COR-L47 (cell line): ENCODE data around the gene NPBWR2.
"Not testable (repeated sequence)": the region's sequence is repeated elsewhere in the genome, so short reads cannot be mapped to it uniquely, and the experiment has no call there.

ENCODE experiments used
- DNase-seq: peaks from one replicate; lab custom pipeline; 2025; lab: John Stamatoyannopoulos, UW

Gene NPBWR2

GRCh38 chr20:64119301-64119680, 11.9 kb upstream of the NPBWR2 start:
- no peak for DNase-seq

GRCh38 chr20:64117432-64117777, 10.0 kb upstream of the NPBWR2 start:
- not testable (repeated sequence) for DNase-seq

GRCh38 chr20:64116541-64117431, 9.4 kb upstream of the NPBWR2 start:
- DNase-seq = no peak

GRCh38 chr20:64116016-64116415, 8.7 kb upstream of the NPBWR2 start:
- DNase-seq = no peak

GRCh38 chr20:64115171-64115911, 8.0 kb upstream of the NPBWR2 start:
- peak; percentile 41 for DNase-seq

GRCh38 chr20:64114356-64114971, 7.1 kb upstream of the NPBWR2 start:
- no peak for DNase-seq

- no peak for DNase-seq
These were observed 6.5 kb upstream of the NPBWR2 start for GRCh38 chr20:64113796-64114355.

- no peak for DNase-seq
These were observed 6.0 kb upstream of the NPBWR2 start for GRCh38 chr20:64113444-64113775.

GRCh38 chr20:64112691-64113443, 5.5 kb upstream of the NPBWR2 start:
- no peak for DNase-seq

GRCh38 chr20:64111841-64112641, 4.7 kb upstream of the NPBWR2 start:
- no peak for DNase-seq

- no peak for DNase-seq
These were observed 3.2 kb upstream of the NPBWR2 start for GRCh38 chr20:64110411-64111068.

- no peak for DNase-seq
These were observed 2.5 kb upstream of the NPBWR2 start for GRCh38 chr20:64109831-64110391.

- DNase-seq = no peak
These were observed 1.6 kb upstream of the NPBWR2 start for GRCh38 chr20:64108731-64109681.

GRCh38 chr20:64107736-64108457, 532 bp upstream of the NPBWR2 start:
- DNase-seq = no peak

GRCh38 chr20:64106435-64106961, 867 bp downstream of the NPBWR2 start:
- DNase-seq = no peak

- no peak for DNase-seq
These were observed 1.4 kb downstream of the NPBWR2 start for GRCh38 chr20:64105846-64106434.

- no peak for DNase-seq
These were observed 2.5 kb downstream of the NPBWR2 start for GRCh38 chr20:64104667-64105451.
